SK-N-SH treated with all-trans-retinoic acid at 6 μM for 48 hours (cell line): Measurements from ENCODE around the gene ZNF853.

ENCODE experiments used
- ATAC-seq: fragments of 200-7000 bp; cut with Tn5 transposase; 3 replicates; pipeline ENCODE4 v1.9.1; 2020; ENCODE audit warnings: mild to moderate bottlenecking, moderate library complexity
- BACH2 ChIP-seq: fragments of 250-450 bp; sonication (Bioruptor Pico); IDR thresholded peaks from 2 replicates; pipeline ENCODE4 v1.9.0; 2021; ENCODE audit warnings: mild to moderate bottlenecking, borderline replicate concordance
- CREB5 ChIP-seq: fragments of 250-450 bp; sonication (Bioruptor Pico); IDR thresholded peaks from 2 replicates; pipeline ENCODE4 v1.5.1; 2020; ENCODE audit warnings: low read depth, mild to moderate bottlenecking, moderate library complexity
- CSDC2 ChIP-seq: fragments of 250-450 bp; sonication (Bioruptor Pico); IDR thresholded peaks from 2 replicates; pipeline ENCODE4 v1.5.0; 2020; ENCODE audit warnings: mild to moderate bottlenecking, moderate library complexity
- CSRNP3 ChIP-seq: fragments of 250-450 bp; sonication (Bioruptor Pico); IDR thresholded peaks from 2 replicates; pipeline ENCODE4 v1.5.1; 2021; ENCODE audit warnings: mild to moderate bottlenecking, moderate library complexity
- ESRRG ChIP-seq: fragments of 250-450 bp; sonication (Bioruptor Pico); IDR thresholded peaks from 2 replicates; pipeline ENCODE4 v1.6.1; 2021; ENCODE audit warnings: mild to moderate bottlenecking
- GLIS3 ChIP-seq: fragments of 250-450 bp; sonication (Bioruptor Pico); IDR thresholded peaks from 2 replicates; pipeline ENCODE4 v1.5.0; 2020; ENCODE audit warnings: mild to moderate bottlenecking, moderate library complexity
- OSR1 ChIP-seq: fragments of 250-450 bp; sonication (Bioruptor Pico); IDR thresholded peaks from 2 replicates; pipeline ENCODE4 v1.8.0; 2022; ENCODE audit warnings: moderate library complexity, mild to moderate bottlenecking, inconsistent platforms
- PATZ1 ChIP-seq: fragments of 250-450 bp; sonication (Bioruptor Pico); IDR thresholded peaks from 2 replicates; pipeline ENCODE4 v1.8.0; 2020; ENCODE audit warnings: mild to moderate bottlenecking, moderate library complexity, borderline replicate concordance
- PPARA ChIP-seq: fragments of 250-450 bp; sonication (Bioruptor Pico); IDR thresholded peaks from 2 replicates; pipeline ENCODE4 v1.5.0; 2020; ENCODE audit warnings: mild to moderate bottlenecking, borderline replicate concordance
- RARB ChIP-seq: fragments of 250-450 bp; sonication (Bioruptor Pico); IDR thresholded peaks from 2 replicates; pipeline ENCODE4 v1.8.0; 2021; ENCODE audit warnings: mild to moderate bottlenecking, moderate library complexity
- TCF4 ChIP-seq: fragments of 250-450 bp; sonication (Bioruptor Pico); IDR thresholded peaks from 2 replicates; pipeline ENCODE4 v1.8.0; 2021; ENCODE audit warnings: mild to moderate bottlenecking, moderate library complexity, borderline replicate concordance
- TOX ChIP-seq: fragments of 250-450 bp; sonication (Bioruptor Pico); IDR thresholded peaks from 2 replicates; pipeline ENCODE4 v1.8.0; 2021; ENCODE audit warnings: mild to moderate bottlenecking, moderate library complexity, borderline replicate concordance
- TSHZ2 ChIP-seq: fragments of 250-450 bp; sonication (Bioruptor Pico); IDR thresholded peaks from 2 replicates; pipeline ENCODE4 v1.5.0; 2020; ENCODE audit warnings: mild to moderate bottlenecking, moderate library complexity
- ZC3H10 ChIP-seq: fragments of 250-450 bp; sonication (Bioruptor Pico); IDR thresholded peaks from 2 replicates; pipeline ENCODE4 v1.5.1; 2021; ENCODE audit warnings: mild to moderate bottlenecking, moderate library complexity
- ZFP3 ChIP-seq: fragments of 250-450 bp; sonication (Bioruptor Pico); IDR thresholded peaks from 2 replicates; pipeline ENCODE4 v1.5.0; 2020; ENCODE audit warnings: mild to moderate bottlenecking, moderate library complexity
- ZFP30 ChIP-seq: fragments of 450-650 bp; formaldehyde crosslinking; IDR thresholded peaks from 2 replicates; pipeline ENCODE4 v1.5.0; 2022; ENCODE audit warnings: mild to moderate bottlenecking, moderate library complexity
- ZNF565 ChIP-seq: fragments of 450-650 bp; formaldehyde crosslinking; conservative IDR thresholded peaks from 2 replicates; pipeline ENCODE4 v1.5.0; 2020; ENCODE audit warnings: low read depth, mild to moderate bottlenecking, moderate library complexity
- ZNF70 ChIP-seq: fragments of 450-650 bp; formaldehyde crosslinking; IDR thresholded peaks from 2 replicates; pipeline ENCODE4 v1.5.0; 2020; ENCODE audit warnings: mild to moderate bottlenecking, moderate library complexity
- ZNF8 ChIP-seq: fragments of 450-650 bp; formaldehyde crosslinking; IDR thresholded peaks from 2 replicates; pipeline ENCODE4 v1.5.0; 2020; ENCODE audit warnings: mild to moderate bottlenecking, moderate library complexity

Gene ZNF853

GRCh38 chr7:6652446-6653011 lies 37.1 kb downstream of the ZNF853 start:
- ATAC-seq = no peak
- no peak for TF ChIP-seq ZNF70 (CRISPR knock-in tag)
- TF ChIP-seq BACH2 (CRISPR knock-in tag) = no peak
- no peak for TF ChIP-seq PPARA (CRISPR knock-in tag)

GRCh38 chr7:6653071-6654003 lies 37.9 kb downstream of the ZNF853 start:
- TF ChIP-seq ESRRG (CRISPR knock-in tag) (no peak), OSR1 (CRISPR knock-in tag) (no peak), TCF4 (CRISPR knock-in tag) (no peak), TOX (no peak), ZFP3 (CRISPR knock-in tag) (no peak), RARB (CRISPR knock-in tag) (no peak), ZNF565 (CRISPR knock-in tag) (no peak), CSRNP3 (CRISPR knock-in tag) (no peak), ZNF8 (CRISPR knock-in tag) (no peak)
- no peak for ATAC-seq

- ATAC-seq = no peak
- no peak for TF ChIP-seq GLIS3 (CRISPR knock-in tag)
- TF ChIP-seq TSHZ2 = no peak
- TF ChIP-seq ZFP3 (CRISPR knock-in tag) = no peak
- TF ChIP-seq ZFP30 (CRISPR knock-in tag) = no peak
- no peak for TF ChIP-seq PATZ1 (CRISPR knock-in tag)
- no peak for TF ChIP-seq ZC3H10 (CRISPR knock-in tag)
- TF ChIP-seq ZNF565 (CRISPR knock-in tag) = no peak
- TF ChIP-seq BACH2 (CRISPR knock-in tag) = no peak
- TF ChIP-seq CSRNP3 (CRISPR knock-in tag) = no peak
- TF ChIP-seq RARB (CRISPR knock-in tag) = no peak
- TF ChIP-seq TOX = no peak
- no peak for TF ChIP-seq ZNF70 (CRISPR knock-in tag)
- no peak for TF ChIP-seq CREB5 (CRISPR knock-in tag)
- no peak for TF ChIP-seq OSR1 (CRISPR knock-in tag)
- no peak for TF ChIP-seq CSDC2 (CRISPR knock-in tag)
These were observed 38.9 kb downstream of the ZNF853 start for GRCh38 chr7:6654113-6654841.
